ENCODE measurements around the gene BSCL2. TPM values are rescaled to one million over a fixed set of nuclear protein-coding genes. Genes with fewer than 3 reads are reported as not detected.
A peak's percentile ranks its signal among the peaks of the same experiment; 100 is the strongest.

Gene BSCL2
- total and polyA plus RNA-seq, 2 of the 13 experiments (the other 11 are each of a cell fraction or from before 2014, with no cell fraction given) = 19.5 to 21.1 TPM

DNA sequence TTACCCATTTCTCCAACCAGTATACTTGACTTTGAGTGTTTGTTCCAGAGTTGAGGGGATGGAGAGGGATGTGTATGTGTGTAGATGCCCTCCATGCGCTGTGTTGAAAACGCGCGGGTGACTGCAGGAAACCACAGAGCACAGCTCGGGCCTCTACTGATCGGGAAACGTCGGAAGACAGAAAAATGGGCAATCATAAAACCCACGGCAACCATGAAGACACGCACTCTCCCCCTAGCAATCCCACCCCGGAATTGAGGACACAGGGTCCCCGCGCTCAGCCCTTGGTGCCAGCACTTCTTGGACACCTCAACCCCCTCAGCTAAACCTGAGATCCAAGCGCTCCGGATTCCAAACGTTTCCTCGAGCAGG is 36.0 kb downstream of the BSCL2 start (continued):
- TF ChIP-seq ZNF343 (CRISPR knock-in tag; IDR thresholded peaks at IDR 0.05) = no peak
- no peak for TF ChIP-seq HMG20A (CRISPR knock-in tag; IDR thresholded peaks at IDR 0.05; ENCODE audit: borderline replicate concordance)
- TF ChIP-seq ZNF775 (CRISPR knock-in tag; IDR thresholded peaks at IDR 0.05; ENCODE audit: borderline replicate concordance) = no peak
- TF ChIP-seq, protein P1, sequence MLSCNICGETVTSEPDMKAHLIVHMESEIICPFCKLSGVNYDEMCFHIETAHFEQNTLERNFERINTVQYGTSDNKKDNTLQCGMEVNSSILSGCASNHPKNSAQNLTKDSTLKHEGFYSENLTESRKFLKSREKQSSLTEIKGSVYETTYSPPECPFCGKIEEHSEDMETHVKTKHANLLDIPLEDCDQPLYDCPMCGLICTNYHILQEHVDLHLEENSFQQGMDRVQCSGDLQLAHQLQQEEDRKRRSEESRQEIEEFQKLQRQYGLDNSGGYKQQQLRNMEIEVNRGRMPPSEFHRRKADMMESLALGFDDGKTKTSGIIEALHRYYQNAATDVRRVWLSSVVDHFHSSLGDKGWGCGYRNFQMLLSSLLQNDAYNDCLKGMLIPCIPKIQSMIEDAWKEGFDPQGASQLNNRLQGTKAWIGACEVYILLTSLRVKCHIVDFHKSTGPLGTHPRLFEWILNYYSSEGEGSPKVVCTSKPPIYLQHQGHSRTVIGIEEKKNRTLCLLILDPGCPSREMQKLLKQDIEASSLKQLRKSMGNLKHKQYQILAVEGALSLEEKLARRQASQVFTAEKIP (CRISPR knock-in tag; IDR thresholded peaks at IDR 0.05; ENCODE audit: borderline replicate concordance) = no peak
- no peak for TF ChIP-seq SSRP1 (CRISPR knock-in tag; IDR thresholded peaks at IDR 0.05)
- TF ChIP-seq, protein P2, sequence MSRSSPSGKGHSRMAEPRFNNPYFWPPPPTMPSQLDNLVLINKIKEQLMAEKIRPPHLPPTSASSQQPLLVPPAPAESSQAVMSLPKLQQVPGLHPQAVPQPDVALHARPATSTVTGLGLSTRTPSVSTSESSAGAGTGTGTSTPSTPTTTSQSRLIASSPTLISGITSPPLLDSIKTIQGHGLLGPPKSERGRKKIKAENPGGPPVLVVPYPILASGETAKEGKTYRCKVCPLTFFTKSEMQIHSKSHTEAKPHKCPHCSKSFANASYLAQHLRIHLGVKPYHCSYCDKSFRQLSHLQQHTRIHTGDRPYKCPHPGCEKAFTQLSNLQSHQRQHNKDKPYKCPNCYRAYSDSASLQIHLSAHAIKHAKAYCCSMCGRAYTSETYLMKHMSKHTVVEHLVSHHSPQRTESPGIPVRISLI (CRISPR knock-in tag; IDR thresholded peaks at IDR 0.05; ENCODE audit: borderline replicate concordance) = no peak
- TF ChIP-seq, protein P3, sequence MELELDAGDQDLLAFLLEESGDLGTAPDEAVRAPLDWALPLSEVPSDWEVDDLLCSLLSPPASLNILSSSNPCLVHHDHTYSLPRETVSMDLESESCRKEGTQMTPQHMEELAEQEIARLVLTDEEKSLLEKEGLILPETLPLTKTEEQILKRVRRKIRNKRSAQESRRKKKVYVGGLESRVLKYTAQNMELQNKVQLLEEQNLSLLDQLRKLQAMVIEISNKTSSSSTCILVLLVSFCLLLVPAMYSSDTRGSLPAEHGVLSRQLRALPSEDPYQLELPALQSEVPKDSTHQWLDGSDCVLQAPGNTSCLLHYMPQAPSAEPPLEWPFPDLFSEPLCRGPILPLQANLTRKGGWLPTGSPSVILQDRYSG (CRISPR knock-in tag; IDR thresholded peaks at IDR 0.05) = no peak
- TF ChIP-seq ZNF605 (CRISPR knock-in tag; IDR thresholded peaks at IDR 0.05) = no peak; the same call in 1 of the 2 replicates
- TF ChIP-seq MLLT10 (CRISPR knock-in tag; IDR thresholded peaks at IDR 0.05) = no peak
- no peak for TF ChIP-seq NR1H2 (CRISPR knock-in tag; IDR thresholded peaks at IDR 0.05; ENCODE audit: borderline replicate concordance, low read depth)
- TF ChIP-seq AHR (CRISPR knock-in tag; IDR thresholded peaks at IDR 0.05) = no peak
- no peak for TF ChIP-seq PHF5A (CRISPR knock-in tag; IDR thresholded peaks at IDR 0.05; ENCODE audit: low read depth, unreplicated experiment)
- TF ChIP-seq MED1 (CRISPR knock-in tag; IDR thresholded peaks at IDR 0.05) = no peak
- no peak for TF ChIP-seq ZBTB21 (CRISPR knock-in tag; IDR thresholded peaks at IDR 0.05)
- TF ChIP-seq MEIS2 (CRISPR knock-in tag; IDR thresholded peaks at IDR 0.05) = peak; percentile 15; the same call in 1 of the 2 replicates
- no peak for TF ChIP-seq ZFX (CRISPR knock-in tag; IDR thresholded peaks at IDR 0.05; ENCODE audit: low read depth)
- TF ChIP-seq, protein P4, sequence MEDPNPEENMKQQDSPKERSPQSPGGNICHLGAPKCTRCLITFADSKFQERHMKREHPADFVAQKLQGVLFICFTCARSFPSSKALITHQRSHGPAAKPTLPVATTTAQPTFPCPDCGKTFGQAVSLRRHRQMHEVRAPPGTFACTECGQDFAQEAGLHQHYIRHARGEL (CRISPR knock-in tag; IDR thresholded peaks at IDR 0.05) = no peak
- TF ChIP-seq, protein P5, sequence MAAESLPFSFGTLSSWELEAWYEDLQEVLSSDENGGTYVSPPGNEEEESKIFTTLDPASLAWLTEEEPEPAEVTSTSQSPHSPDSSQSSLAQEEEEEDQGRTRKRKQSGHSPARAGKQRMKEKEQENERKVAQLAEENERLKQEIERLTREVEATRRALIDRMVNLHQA (CRISPR knock-in tag; IDR thresholded peaks at IDR 0.05) = no peak
- peak; percentile 18; the same call in 1 of the 2 replicates for TF ChIP-seq ZNF317 (CRISPR knock-in tag; IDR thresholded peaks at IDR 0.05)
- no peak for TF ChIP-seq ZFP62 (CRISPR knock-in tag; IDR thresholded peaks at IDR 0.05)
- no peak for TF ChIP-seq FOXK2 (IDR thresholded peaks at IDR 0.05)
- TF ChIP-seq ZNF547 (CRISPR knock-in tag; IDR thresholded peaks at IDR 0.05) = no peak; the same call in 1 of the 2 replicates
- no peak for TF ChIP-seq MIER3 (CRISPR knock-in tag; IDR thresholded peaks at IDR 0.05; ENCODE audit: borderline replicate concordance)
- TF ChIP-seq, protein P6, sequence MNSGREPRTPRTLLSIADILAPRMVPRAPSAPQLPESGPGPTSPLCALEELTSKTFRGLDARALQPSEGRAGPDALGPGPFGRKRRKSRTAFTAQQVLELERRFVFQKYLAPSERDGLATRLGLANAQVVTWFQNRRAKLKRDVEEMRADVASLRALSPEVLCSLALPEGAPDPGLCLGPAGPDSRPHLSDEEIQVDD (CRISPR knock-in tag; IDR thresholded peaks at IDR 0.05; ENCODE audit: borderline replicate concordance) = no peak
- no peak for TF ChIP-seq EHMT2 (IDR thresholded peaks at IDR 0.05; ENCODE audit: borderline replicate concordance, low read depth, low read length)
- 0 out of 2 replicates have a peak, but pooled peaks have one; percentile 18 for TF ChIP-seq ZNF12 (CRISPR knock-in tag; IDR thresholded peaks at IDR 0.05)
- no peak for TF ChIP-seq ZBTB3 (CRISPR knock-in tag; IDR thresholded peaks at IDR 0.05; ENCODE audit: borderline replicate concordance, low read depth)
- TF ChIP-seq HNF4G (IDR thresholded peaks at IDR 0.05; ENCODE audit: borderline replicate concordance, low read depth, low read length) = no peak
- no peak for TF ChIP-seq HNF4G (CRISPR knock-in tag; IDR thresholded peaks at IDR 0.05; ENCODE audit: borderline replicate concordance, low read depth)

Data from HepG2 (cell line).